ENCODE measurements around the gene CNBD2.
"Not testable (repeated sequence)": the region's sequence is repeated elsewhere in the genome, so short reads cannot be mapped to it uniquely, and the experiment has no call there.

The CNBD2 gene

GRCh38 chr20:35967979-35968640 is at the start of gene CNBD2:
TSS of gene CNBD2 (plus strand) at chr20:35968590. CDS start at chr20:35968763, 173 bp downstream.
- DNase-seq (ENCODE audit: low spot score) = no peak

GRCh38 chr20:35920523-35920922 is 47.9 kb upstream of the CNBD2 start:
- DNase-seq (ENCODE audit: low spot score) = no peak

GRCh38 chr20:35929301-35929700 is 39.1 kb upstream of the CNBD2 start:
- DNase-seq (ENCODE audit: low spot score) = no peak

- DNase-seq (ENCODE audit: low spot score) = no peak
Measured at GRCh38 chr20:35934050-35934449, 34.3 kb upstream of the CNBD2 start.

- peak; percentile 34 for DNase-seq (ENCODE audit: low spot score)
Measured at GRCh38 chr20:35939264-35939663, 29.1 kb upstream of the CNBD2 start.

GRCh38 chr20:35941620-35942019 is 26.8 kb upstream of the CNBD2 start:
- no peak for DNase-seq (ENCODE audit: low spot score)

GRCh38 chr20:35942243-35942642 is 26.1 kb upstream of the CNBD2 start:
- no peak for DNase-seq (ENCODE audit: low spot score)

- DNase-seq (ENCODE audit: low spot score) = no peak
Measured at GRCh38 chr20:35947489-35947888, 20.9 kb upstream of the CNBD2 start.

GRCh38 chr20:35947907-35948306 is 20.5 kb upstream of the CNBD2 start:
- DNase-seq (ENCODE audit: low spot score) = no peak

GRCh38 chr20:35950093-35950492 is 18.3 kb upstream of the CNBD2 start:
- DNase-seq (ENCODE audit: low spot score) = no peak

- not testable (repeated sequence) for DNase-seq (ENCODE audit: low spot score)
Measured at GRCh38 chr20:35952080-35952479, 16.3 kb upstream of the CNBD2 start.

- peak; percentile 19 for DNase-seq (ENCODE audit: low spot score)
Measured at GRCh38 chr20:35952480-35953386, 15.7 kb upstream of the CNBD2 start.

GRCh38 chr20:35953387-35954199 is 14.8 kb upstream of the CNBD2 start:
- peak; percentile 54 for DNase-seq (ENCODE audit: low spot score)

GRCh38 chr20:35954200-35954906 is 14.0 kb upstream of the CNBD2 start, which contains the start of gene SCAND1:
TSS of gene SCAND1 (minus strand) at chr20:35954502. CDS start at chr20:35954284, 218 bp downstream.
- DNase-seq (ENCODE audit: low spot score) = peak; percentile 93

- DNase-seq (ENCODE audit: low spot score) = peak; percentile 63
Measured at GRCh38 chr20:35954907-35955251, 13.5 kb upstream of the CNBD2 start.

GRCh38 chr20:35956616-35957015 is 11.8 kb upstream of the CNBD2 start:
- no peak for DNase-seq (ENCODE audit: low spot score)

- not testable (repeated sequence) for DNase-seq (ENCODE audit: low spot score)
Measured at GRCh38 chr20:35959291-35959690, 9.1 kb upstream of the CNBD2 start.

- no peak for DNase-seq (ENCODE audit: low spot score)
Measured at GRCh38 chr20:35963878-35964277, 4.5 kb upstream of the CNBD2 start.

GRCh38 chr20:35968930-35969329 is 540 bp downstream of the CNBD2 start:
- no peak for DNase-seq (ENCODE audit: low spot score)

- no peak for DNase-seq (ENCODE audit: low spot score)
Measured at GRCh38 chr20:35971981-35972380, 3.6 kb downstream of the CNBD2 start.

GRCh38 chr20:35972462-35972861 is 4.1 kb downstream of the CNBD2 start:
- no peak for DNase-seq (ENCODE audit: low spot score)

GRCh38 chr20:35974256-35974655 is 5.9 kb downstream of the CNBD2 start:
- DNase-seq (ENCODE audit: low spot score) = no peak

Data from hepatic stellate cell (primary cell).